T-helper 1 cell treated with Interleukin-12 subunit alpha and Interleukin-12 subunit beta and Interleukin-4 antibody, amounts not matched to agents 30 ng/mL and 1 ng/mL, for 36 hours (primary cell): ENCODE results near the gene IGSF3. TPM values are rescaled to one million over a fixed set of nuclear protein-coding genes. Genes with fewer than 3 reads are reported as not detected.
"Not testable (repeated sequence)": the region's sequence is repeated elsewhere in the genome, so short reads cannot be mapped to it uniquely, and the experiment has no call there.

Experiments
- intact Hi-C: fragments of 100-400 bp; cut with micrococcal nuclease; formaldehyde crosslinking; loops from one replicate; pipeline ENCODE4 v1.15.1; 2024
- total RNA-seq: library from RNA; stranded (reverse); gene quantifications from 2 replicates; pipeline ENCODE4 v1.2.3, GENCODE V29; 2022

IGSF3 gene
- total RNA-seq, 1 donor from 2014 or later, result 0.83 TPM

- intact Hi-C loops, result loop anchor here (10.0 kb wide), 1 partner anchor 1085 kb away; no protein-coding TSS in a partner anchor
Measured at GRCh38 chr1:116579259-116579875, 88.2 kb downstream of the IGSF3 start.

GRCh38 chr1:116578581-116578980, 89.0 kb downstream of the IGSF3 start:
- intact Hi-C loops, result loop anchor here (10.0 kb wide), 1 partner anchor 1086 kb away; no protein-coding TSS in a partner anchor

- intact Hi-C loops, result loop anchor here (10.0 kb wide), 1 partner anchor 1087 kb away; no protein-coding TSS in a partner anchor
Measured at GRCh38 chr1:116577759-116578314, 89.7 kb downstream of the IGSF3 start.

GRCh38 chr1:116574581-116575291, 92.8 kb downstream of the IGSF3 start:
- intact Hi-C loops, result loop anchor here (1.0 to 10.0 kb wide), 15 partner anchors 22 to 1090 kb away; partner anchors contain the start of genes CD101, IGSF3, TRIM45 and TTF2

- intact Hi-C loops, result loop anchor here (1.0 to 10.0 kb wide), 16 partner anchors 23 to 1091 kb away; partner anchors contain the start of genes CD101, IGSF3, TRIM45 and TTF2
Measured at GRCh38 chr1:116573431-116574095, 94.0 kb downstream of the IGSF3 start.

GRCh38 chr1:116572771-116573430, 94.6 kb downstream of the IGSF3 start:
- intact Hi-C loops, result loop anchor here (1.0 to 10.0 kb wide), 6 partner anchors 35 to 1092 kb away; partner anchors contain the start of gene CD101

- intact Hi-C loops, result loop anchor here (1.0 to 10.0 kb wide), 6 partner anchors 34 to 1093 kb away; partner anchors contain the start of gene CD101
Measured at GRCh38 chr1:116572099-116572498, 95.4 kb downstream of the IGSF3 start.

GRCh38 chr1:116571215-116571919, 96.2 kb downstream of the IGSF3 start:
- intact Hi-C loops, result loop anchor here (1.0 to 10.0 kb wide), 10 partner anchors 15 to 1093 kb away; partner anchors contain the start of genes ATP1A1, CD101, CD2 and TENT5C

- intact Hi-C loops, result loop anchor here (1.0 to 10.0 kb wide), 15 partner anchors 14 to 1094 kb away; partner anchors contain the start of genes ATP1A1, CD101, CD2 and TENT5C
Measured at GRCh38 chr1:116570358-116571214, 96.9 kb downstream of the IGSF3 start, which contains the start of gene CD58. Gene CD58 (minus strand): TSS chr1:116571026. CDS start chr1:116570972, 54 bp downstream.

- intact Hi-C loops, result loop anchor here (1.0 to 10.0 kb wide), 13 partner anchors 55 to 1095 kb away; partner anchors contain the start of genes CD101, CD2, TENT5C and TTF2
Measured at GRCh38 chr1:116569776-116570357, 97.7 kb downstream of the IGSF3 start.

- intact Hi-C loops, result no loop called here
Measured at GRCh38 chr1:116569381-116569670, 98.2 kb downstream of the IGSF3 start.

- intact Hi-C loops, result no loop called here
Measured at GRCh38 chr1:116568662-116569380, 98.7 kb downstream of the IGSF3 start.

- intact Hi-C loops, result no loop called here
Measured at GRCh38 chr1:116567790-116568661, 99.5 kb downstream of the IGSF3 start.

GRCh38 chr1:116565222-116565621, 102.3 kb downstream of the IGSF3 start:
- intact Hi-C loops, result no loop called here

GRCh38 chr1:116564426-116564825, 103.1 kb downstream of the IGSF3 start:
- intact Hi-C loops, result no loop called here

- intact Hi-C loops, result not testable (repeated sequence)
Measured at GRCh38 chr1:116562465-116562864, 105.1 kb downstream of the IGSF3 start.

GRCh38 chr1:116561563-116561962, 106.0 kb downstream of the IGSF3 start:
- intact Hi-C loops, result no loop called here
